ENCODE results near the gene TASL.

DNA sequence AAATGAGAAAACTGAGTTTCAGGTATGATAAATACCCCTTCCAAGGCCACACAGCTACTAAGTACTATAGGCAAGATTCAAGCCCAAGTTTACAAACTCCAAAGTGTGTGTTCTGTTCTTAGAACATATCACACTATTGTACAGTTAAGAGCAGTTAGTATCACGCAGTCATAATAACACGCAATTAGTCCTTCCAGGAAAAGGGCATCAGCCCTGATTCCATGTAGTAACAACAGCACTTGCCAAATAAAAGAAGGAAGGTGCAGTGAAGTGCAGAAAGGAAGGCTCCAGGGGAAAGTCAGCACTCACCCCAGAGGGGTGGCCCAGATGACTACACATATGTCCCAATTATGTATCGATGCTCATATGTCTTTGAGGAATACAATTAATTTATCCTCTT, 4.4 kb downstream of the TASL start:
- TF ChIP-seq, protein P1, sequence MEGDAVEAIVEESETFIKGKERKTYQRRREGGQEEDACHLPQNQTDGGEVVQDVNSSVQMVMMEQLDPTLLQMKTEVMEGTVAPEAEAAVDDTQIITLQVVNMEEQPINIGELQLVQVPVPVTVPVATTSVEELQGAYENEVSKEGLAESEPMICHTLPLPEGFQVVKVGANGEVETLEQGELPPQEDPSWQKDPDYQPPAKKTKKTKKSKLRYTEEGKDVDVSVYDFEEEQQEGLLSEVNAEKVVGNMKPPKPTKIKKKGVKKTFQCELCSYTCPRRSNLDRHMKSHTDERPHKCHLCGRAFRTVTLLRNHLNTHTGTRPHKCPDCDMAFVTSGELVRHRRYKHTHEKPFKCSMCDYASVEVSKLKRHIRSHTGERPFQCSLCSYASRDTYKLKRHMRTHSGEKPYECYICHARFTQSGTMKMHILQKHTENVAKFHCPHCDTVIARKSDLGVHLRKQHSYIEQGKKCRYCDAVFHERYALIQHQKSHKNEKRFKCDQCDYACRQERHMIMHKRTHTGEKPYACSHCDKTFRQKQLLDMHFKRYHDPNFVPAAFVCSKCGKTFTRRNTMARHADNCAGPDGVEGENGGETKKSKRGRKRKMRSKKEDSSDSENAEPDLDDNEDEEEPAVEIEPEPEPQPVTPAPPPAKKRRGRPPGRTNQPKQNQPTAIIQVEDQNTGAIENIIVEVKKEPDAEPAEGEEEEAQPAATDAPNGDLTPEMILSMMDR (conservative IDR thresholded peaks at IDR 0.05), result no peak
- TF ChIP-seq ZFX (IDR thresholded peaks at IDR 0.05), result no peak
